GM12801 (cell line): Measurements from ENCODE around the gene STUB1.

ENCODE experiments used
- TF ChIP-seq, protein P1 (sequence below): IDR thresholded peaks from one replicate; pipeline ENCODE4 v1.5.1; 2011; ENCODE audit warnings: control low read depth; ENCODE audit not compliant: insufficient read length; ENCODE audit errors: extremely low read depth

The STUB1 gene

DNA sequence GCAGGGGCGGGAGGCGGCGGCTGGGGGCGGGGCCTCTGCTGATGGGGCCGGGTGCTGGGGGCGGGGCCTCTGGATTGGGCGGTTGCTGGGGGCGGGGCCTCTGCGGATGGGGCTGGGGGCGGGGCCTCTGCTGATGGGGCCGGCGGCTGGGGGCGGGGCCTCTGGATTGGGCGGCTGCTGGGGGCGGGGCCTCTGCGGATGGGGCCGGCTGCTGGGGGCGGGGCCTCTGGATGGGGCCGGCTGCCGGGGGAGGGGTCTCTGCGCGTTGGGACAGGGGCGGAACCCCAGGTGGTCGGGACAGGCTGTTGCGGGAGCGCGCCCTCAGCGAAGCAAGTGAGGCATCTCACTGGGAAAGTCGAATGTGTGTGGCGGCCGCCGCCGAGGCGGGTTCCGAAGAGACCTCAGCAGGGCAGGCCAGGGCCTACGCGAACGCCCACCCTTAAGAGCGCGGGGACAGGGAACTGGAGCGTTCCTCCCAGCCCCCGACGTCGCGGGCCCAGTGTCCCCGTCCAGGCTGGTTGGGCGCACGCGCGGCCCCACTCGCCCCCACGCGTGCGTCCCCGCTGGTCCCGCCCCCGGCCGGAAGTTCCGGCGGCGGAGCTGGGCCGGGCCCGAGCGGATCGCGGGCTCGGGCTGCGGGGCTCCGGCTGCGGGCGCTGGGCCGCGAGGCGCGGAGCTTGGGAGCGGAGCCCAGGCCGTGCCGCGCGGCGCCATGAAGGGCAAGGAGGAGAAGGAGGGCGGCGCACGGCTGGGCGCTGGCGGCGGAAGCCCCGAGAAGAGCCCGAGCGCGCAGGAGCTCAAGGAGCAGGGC is at the start of gene STUB1:
STUB1 (plus strand) TSS at position 597 of the 811 bp plus-strand sequence; CDS start at position 713, 116 bp downstream.
- TF ChIP-seq, protein P1, sequence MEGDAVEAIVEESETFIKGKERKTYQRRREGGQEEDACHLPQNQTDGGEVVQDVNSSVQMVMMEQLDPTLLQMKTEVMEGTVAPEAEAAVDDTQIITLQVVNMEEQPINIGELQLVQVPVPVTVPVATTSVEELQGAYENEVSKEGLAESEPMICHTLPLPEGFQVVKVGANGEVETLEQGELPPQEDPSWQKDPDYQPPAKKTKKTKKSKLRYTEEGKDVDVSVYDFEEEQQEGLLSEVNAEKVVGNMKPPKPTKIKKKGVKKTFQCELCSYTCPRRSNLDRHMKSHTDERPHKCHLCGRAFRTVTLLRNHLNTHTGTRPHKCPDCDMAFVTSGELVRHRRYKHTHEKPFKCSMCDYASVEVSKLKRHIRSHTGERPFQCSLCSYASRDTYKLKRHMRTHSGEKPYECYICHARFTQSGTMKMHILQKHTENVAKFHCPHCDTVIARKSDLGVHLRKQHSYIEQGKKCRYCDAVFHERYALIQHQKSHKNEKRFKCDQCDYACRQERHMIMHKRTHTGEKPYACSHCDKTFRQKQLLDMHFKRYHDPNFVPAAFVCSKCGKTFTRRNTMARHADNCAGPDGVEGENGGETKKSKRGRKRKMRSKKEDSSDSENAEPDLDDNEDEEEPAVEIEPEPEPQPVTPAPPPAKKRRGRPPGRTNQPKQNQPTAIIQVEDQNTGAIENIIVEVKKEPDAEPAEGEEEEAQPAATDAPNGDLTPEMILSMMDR, result no peak

- TF ChIP-seq, protein P1, result no peak
Observed at GRCh38 chr16:630815-631405, 49.3 kb upstream of the STUB1 start, which contains the start of gene WFIKKN1. TSS of gene WFIKKN1 (plus strand) at chr16:630985. CDS start at chr16:631254, 269 bp downstream.

GRCh38 chr16:631808-632358 is 48.3 kb upstream of the STUB1 start:
- TF ChIP-seq, protein P1, result no peak

DNA sequence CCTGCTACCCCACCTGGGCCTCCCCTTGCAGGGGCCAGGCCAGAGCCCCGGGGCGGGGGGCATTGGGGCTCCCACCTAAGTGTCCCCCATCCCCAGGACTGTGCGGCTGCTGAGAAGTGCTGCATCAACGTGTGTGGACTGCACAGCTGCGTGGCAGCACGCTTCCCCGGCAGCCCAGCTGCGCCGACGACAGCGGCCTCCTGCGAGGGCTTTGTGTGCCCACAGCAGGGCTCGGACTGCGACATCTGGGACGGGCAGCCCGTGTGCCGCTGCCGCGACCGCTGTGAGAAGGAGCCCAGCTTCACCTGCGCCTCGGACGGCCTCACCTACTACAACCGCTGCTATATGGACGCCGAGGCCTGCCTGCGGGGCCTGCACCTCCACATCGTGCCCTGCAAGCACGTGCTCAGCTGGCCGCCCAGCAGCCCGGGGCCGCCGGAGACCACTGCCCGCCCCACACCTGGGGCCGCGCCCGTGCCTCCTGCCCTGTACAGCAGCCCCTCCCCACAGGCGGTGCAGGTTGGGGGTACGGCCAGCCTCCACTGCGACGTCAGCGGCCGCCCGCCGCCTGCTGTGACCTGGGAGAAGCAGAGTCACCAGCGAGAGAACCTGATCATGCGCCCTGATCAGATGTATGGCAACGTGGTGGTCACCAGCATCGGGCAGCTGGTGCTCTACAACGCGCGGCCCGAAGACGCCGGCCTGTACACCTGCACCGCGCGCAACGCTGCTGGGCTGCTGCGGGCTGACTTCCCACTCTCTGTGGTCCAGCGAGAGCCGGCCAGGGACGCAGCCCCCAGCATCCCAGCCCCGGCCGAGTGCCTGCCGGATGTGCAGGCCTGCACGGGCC is 47.5 kb upstream of the STUB1 start:
- TF ChIP-seq, protein P1, result no peak

DNA sequence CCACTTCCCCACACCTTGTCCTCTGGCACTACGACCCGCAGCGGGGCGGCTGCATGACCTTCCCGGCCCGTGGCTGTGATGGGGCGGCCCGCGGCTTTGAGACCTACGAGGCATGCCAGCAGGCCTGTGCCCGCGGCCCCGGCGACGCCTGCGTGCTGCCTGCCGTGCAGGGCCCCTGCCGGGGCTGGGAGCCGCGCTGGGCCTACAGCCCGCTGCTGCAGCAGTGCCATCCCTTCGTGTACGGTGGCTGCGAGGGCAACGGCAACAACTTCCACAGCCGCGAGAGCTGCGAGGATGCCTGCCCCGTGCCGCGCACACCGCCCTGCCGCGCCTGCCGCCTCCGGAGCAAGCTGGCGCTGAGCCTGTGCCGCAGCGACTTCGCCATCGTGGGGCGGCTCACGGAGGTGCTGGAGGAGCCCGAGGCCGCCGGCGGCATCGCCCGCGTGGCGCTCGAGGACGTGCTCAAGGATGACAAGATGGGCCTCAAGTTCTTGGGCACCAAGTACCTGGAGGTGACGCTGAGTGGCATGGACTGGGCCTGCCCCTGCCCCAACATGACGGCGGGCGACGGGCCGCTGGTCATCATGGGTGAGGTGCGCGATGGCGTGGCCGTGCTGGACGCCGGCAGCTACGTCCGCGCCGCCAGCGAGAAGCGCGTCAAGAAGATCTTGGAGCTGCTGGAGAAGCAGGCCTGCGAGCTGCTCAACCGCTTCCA is 46.7 kb upstream of the STUB1 start:
- TF ChIP-seq, protein P1, result no peak

DNA sequence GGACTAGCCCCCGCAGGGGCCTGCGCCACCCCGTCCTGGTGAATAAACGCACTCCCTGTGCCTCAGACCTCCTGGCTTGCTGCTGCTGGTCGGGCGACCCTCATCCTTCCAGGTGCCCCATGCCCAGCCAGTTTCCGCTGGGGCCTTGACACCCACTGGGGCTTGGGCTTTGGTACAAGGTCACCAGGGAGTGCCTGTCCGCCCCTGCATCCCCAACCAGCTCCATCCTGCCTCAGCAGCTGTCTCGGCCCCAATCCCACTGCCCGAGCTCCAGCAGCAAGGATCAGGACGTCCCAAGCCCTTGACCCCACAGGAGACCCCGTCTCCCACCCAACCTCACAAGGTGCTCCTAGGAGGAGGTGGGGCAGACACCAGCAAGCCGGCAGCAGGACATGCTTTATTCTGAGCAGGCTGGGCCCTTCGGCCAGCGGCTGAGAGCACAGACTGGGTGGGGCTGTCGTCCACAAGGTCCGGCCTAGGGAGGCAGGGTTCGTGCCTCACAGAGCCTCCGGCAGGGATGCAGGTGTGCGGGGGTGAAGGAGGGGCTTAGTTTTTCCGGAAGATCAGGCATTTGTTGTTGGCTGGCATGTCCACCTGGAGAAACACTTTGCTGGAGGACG is 46.0 kb upstream of the STUB1 start:
- TF ChIP-seq, protein P1, result no peak
